GM12872 (cell line): ENCODE measurements around the gene PIGBOS1.

Experiments used
- CTCF ChIP-seq: IDR thresholded peaks from 3 replicates; pipeline ENCODE4 v1.5.1; 2011; ENCODE audit warnings: low read depth, mild to moderate bottlenecking, low read length, moderate library complexity; ENCODE audit not compliant: insufficient read depth

PIGBOS1 gene

DNA sequence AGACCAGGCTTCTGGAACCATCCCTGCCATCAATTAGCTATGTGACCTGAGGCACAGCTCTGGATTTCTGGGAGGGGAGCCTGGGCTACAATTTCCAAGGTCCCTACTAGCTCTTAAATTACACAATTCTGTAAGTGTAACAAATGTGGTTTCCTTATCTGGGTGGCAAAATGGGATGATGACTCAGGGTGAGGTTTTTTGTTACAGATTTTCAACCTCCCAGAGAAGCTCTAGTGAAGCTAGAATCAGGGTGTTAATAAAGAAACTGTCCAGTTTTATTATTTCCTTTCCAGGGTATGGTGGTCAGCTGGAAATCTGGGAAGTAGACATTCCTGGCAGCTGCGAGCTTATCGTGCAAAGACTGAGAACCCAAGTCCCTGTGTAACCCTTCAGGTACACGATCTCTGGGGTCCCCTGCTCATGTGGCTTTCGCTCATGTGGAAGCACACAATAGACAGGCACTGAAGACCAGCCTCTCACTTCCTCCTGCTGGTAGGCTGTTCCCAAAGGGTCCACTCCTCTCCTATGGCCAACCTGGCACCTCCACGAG, 36.6 kb downstream of the PIGBOS1 start:
- TF ChIP-seq CTCF = no peak

GRCh38 chr15:55281517-55282228, 37.2 kb downstream of the PIGBOS1 start:
- TF ChIP-seq CTCF = no peak

GRCh38 chr15:55279746-55280351, 39.1 kb downstream of the PIGBOS1 start:
- no peak for TF ChIP-seq CTCF

GRCh38 chr15:55279100-55279745, 39.7 kb downstream of the PIGBOS1 start:
- TF ChIP-seq CTCF = no peak

DNA sequence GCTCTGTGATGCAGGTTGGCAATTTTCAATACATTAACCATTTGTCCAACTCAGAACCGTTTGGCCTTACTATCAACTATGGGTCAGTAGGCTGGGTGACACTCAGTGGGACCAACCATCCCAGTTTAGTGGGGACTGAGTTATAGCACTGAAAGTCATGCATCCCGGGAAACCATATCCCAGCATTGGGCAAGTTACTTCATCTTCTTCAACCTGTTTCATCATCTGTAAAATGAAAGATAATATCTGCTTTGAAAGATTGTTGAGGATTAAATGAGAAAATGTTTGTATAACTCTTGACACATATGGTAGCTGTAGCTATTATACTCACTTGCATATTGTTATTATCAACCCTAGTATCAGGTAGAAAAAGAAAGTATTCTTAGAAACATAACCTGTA, 41.2 kb downstream of the PIGBOS1 start:
- no peak for TF ChIP-seq CTCF

DNA sequence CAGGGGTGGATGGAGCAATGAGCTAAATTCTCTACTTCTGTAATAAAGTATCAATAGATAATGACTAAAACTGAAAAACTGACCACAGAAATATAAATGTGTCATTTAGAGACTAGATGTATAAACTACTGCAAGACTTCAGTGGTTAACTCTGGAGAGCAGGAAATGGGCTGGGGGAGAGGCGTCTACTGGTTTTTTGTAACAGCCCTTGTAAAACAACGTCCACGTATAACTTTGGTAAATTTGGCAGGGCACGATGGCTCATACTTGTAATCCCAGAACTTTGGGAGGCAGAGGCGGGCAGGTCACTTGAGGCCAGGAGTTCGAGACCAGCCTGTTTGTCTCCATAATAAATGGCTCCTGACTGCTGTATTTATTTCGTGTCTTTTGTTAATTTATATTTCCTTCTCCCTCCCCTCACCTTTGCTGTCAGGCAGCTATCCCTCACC, 41.8 kb downstream of the PIGBOS1 start:
- no peak for TF ChIP-seq CTCF

DNA sequence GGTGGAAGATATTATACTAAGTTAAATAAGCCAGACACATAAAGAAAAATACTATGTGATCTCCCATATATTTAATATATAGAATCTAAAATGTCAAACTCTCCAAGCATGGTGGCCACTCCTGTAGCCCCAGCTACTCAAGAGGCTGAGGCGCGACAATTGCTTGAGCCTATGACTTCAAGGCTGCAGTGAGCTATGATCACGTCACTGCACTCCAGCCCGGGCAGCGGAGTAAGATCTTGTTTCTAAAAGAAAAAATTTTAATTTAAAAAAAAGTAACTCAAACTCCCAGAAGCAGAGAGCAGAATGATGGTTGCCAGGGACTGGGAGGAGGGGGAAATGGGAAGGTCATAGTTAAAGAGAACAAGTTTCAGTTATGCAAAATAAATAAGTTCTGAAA, 42.6 kb downstream of the PIGBOS1 start:
- no peak for TF ChIP-seq CTCF
